HG02678 (cell line): Measurements from ENCODE around the gene RABGGTB.
"Not testable (repeated sequence)": the region's sequence is repeated elsewhere in the genome, so short reads cannot be mapped to it uniquely, and the experiment has no call there.

Experiments used
- ATAC-seq: cut with Tn5 transposase; IDR thresholded peaks from one replicate; pipeline ENCODE4 v1.9.1; 2021; ENCODE audit warnings: mild to moderate bottlenecking, moderate library complexity; ENCODE audit not compliant: unreplicated experiment

The RABGGTB gene

DNA sequence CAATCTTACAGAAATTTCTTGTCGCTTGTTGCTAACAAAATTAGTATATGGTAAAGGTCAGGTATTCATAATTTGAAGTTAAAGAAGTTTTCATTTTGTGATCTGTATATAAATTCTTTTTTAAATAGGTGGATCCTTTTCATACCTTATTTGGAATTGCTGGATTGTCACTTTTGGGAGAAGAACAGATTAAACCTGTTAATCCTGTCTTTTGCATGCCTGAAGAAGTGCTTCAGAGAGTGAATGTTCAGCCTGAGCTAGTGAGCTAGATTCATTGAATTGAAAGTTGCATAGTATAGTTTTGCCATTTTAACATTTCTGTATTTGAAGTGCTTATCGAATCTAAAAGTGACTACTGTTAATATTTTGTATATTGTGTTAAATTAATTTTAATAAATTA lies 8.3 kb downstream of the RABGGTB start:
- no peak for ATAC-seq

DNA sequence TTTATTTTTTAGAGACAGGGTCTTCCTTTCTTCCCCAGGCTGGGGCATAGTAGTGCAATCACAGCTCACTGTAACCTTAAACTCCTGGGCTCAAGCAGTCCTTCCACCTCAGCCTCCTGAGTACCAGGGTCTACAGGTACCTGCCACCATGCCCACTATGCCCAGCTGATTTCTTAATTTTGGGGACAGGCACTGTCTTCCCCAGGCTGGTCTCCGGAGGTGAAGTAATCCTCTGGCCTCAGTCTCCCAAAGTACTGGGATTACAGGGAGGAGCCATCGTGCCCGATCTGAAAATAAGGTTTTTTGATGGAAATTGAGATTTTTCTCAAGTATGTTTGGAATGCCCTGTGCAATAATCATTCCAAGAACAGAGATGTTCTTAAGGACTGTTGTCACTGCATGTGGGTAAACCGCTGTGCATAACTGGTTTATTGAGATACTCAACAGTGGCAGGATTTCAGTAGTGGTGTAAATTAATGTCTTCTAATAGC lies 9.7 kb downstream of the RABGGTB start:
- ATAC-seq: no peak

DNA sequence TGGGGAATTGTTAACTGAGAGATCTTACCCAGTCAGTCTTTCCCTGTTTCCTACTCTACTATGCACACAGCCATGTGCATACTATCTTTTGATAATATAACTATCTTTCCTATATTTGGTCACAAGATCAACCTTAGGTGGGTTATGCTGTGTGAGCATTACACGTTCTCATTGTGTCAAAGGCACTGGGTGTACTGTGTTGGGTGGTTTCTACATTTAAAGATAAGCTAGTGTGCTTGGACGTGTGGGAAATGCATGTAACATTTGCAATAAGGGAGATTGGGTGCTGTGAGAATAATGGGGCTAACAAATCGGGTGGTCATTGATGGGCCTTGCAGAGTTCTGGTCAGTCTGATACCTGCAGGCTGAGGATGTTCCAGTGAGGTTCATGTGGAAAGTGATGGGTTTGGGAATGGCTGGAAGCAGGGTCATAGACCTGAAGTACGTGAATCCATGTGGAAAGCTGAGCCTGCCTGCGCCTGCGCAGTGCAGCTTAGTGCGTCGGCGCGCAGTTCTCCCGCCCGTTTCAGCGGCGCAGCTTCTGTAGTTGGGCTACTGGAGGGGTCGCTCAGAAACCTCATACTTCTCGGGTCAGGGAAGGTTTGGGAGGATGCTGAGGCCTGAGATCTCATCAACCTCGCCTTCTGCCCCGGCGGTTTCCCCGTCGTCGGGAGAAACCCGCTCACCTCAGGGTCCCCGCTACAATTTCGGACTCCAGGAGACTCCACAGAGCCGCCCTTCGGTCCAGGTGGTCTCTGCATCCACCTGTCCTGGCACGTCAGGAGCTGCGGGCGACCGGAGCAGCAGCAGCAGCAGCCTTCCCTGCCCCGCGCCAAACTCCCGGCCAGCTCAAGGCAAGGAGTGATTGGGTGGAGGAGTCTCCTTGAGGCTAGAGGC lies 10.6 kb downstream of the RABGGTB start, which contains the start of gene MSH4:
TSS of gene MSH4 (plus strand) at position 507 of the 897 bp plus-strand sequence. CDS start at position 611, 104 bp downstream.
- no peak for ATAC-seq

DNA sequence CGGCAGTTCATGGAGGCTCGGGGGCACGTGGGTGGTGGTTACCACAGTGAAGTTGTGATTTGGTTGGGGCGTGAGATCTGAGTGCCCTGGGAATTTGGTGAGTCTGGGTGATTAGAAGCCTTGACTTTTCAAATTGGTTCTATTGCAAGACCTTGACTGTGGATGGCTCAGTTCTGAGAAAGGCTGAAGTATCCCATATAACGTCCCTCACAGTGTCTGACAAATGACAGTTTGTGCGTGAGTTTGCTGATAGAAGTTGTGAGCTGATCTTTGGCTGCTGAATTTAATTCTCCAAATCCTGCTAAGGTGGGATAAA lies 11.2 kb downstream of the RABGGTB start:
- ATAC-seq: no peak

DNA sequence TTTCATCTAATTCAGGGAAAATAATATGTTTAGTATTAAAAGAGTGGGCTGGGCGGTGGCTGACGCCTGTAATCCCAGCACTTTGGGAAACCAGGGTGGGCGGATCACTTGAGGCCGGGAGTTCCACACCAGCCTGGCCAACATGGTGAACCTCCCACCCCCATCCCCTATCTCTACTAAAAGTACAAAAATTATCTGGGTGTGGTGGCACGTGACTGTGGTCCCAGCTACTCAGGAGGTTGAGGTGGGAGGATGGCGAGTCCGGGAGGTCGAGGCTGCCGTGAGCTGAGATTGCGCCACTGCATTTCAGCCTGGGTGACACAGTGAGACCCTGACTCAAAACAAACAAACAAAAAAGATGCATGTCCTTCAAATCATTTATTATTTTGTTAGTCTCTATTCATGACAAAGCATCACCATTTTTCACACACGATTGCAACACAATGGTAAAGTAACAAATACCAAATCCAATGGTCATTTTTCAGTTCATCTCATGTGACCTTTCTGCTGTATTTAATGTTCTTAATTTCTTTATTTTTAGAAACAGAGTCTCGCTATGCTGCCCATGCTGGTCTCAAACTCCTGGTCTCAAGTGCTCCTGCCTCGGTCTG lies 11.7 kb downstream of the RABGGTB start:
- ATAC-seq: no peak

DNA sequence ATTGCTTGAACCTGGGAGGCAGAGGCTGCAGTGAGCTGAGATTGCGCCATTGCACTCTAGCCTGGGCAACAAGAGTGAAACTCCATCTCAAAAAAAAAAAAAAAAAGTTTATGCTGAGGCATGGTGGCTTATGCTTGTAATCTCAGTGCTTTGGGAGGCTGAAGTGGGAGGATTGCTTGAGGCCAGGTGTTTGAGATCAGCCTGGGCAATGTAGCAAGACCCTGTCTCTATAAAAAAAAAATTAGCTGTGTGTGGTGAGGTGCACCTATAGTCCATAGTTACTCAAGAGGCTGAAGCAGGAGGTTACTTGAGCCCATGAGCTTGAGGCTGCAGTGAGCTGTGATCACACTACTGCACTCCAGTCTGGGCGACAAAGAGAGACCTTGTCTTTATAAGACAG lies 15.4 kb downstream of the RABGGTB start:
- ATAC-seq: not testable (repeated sequence)

DNA sequence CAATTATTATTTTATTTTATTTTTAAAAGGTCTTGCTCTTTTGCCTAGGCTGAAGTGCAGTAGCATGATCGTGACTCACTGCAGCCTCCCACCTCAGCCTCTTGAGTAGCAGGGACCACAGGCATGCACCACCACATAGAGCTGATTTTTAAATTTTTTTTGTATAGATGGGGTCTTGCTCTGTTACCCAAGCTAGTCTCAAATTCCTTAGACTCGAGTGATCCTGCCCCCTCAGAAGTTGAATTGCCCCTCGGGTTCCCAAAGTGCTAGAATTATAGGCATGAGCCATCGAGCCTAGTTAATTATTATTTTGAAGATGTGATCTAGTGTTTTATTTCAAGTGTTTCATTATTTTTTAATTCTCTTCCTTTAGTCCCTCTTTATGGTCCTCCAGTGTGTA lies 22.9 kb downstream of the RABGGTB start:
- no peak for ATAC-seq

DNA sequence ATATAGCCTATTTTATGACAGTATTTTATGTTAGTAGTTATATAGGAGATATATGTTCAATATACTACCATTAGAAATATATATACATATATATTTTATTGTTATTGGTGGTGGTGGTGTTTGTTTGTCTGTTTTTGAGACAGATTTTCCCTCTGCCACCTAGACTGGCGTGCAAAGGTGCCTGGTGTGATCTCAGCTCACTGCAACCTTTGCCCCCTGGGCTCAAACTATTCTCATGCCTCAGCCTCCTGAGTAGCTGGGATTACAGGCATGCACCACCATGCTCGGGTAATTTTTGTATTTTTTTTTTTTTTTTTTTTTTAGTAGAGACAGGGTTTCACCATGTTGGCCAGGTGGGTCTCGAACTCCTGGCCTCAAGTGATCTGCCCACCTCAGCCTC lies 24.1 kb downstream of the RABGGTB start:
- ATAC-seq: not testable (repeated sequence)

DNA sequence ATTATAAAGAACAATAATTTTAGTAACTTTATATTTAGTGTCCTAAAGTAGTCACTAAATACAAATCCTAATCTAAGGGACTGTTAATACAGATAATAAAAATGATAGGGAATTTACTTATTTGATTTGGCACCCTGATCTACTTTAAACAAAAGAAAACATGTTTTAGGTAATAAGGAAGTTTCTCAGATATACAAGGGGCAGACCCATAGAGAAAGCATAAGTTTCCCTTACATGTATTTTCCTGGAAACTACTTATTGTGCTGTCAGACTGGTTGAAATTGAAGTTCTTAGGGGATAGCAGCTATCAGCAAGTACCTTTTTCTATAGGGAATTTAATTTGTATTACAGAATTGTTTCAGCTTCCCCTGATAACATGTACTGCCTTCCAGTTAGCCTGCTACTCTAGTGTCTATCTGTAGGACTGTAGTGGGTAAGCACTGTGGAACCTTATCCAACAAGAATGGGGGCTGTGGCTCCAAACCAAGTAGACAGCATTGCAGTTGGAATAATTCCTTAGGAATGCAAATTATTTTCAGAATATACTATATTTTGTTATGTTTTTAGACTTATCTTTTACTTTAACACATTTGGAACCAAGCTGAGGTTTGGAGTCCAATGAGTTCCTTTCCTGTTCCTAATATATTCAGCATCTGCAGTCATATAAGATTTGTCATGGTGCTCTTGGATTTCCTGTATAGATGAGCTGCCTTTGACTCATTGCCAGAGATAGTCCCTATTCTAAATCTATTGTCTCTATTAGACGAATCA lies 25.3 kb downstream of the RABGGTB start:
- ATAC-seq: no peak

DNA sequence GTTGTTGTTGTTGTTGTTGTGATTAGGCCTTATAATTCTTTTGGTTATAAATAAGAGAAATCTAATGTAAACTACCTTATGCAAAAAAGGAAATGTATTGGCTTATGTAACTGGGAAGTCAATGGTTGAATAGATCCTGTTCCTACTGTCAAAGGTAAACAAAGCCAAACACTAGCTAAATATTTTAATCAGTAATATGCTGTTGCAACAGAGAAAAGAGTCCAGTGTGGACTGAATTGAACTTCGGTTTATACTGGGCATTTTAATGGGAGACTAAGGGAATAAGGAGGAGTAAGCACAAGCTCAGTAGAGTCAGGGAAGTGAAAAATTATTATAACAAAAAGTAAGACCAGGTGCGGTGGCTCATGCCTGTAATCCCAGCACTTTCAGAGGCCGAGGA lies 26.0 kb downstream of the RABGGTB start:
- ATAC-seq: no peak

DNA sequence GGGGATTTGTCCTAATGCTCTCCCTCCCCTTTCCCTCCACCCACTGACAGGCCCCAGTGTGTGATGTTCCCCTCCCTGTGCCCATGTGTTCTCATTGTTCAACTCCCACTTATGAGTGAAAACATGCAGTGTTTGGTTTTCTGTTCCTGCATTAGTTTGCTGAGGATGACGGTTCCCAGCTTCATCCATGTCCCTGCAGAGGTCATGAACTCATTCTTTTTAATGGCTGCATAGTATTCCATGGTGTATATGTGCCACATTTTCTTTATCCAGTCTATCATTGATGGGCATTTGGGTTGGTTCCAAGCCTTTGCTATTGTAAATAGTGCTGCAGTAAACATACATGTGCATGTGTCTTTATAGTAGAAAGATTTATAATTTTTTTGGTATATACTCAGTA lies 37.5 kb downstream of the RABGGTB start:
- ATAC-seq: not testable (repeated sequence)

DNA sequence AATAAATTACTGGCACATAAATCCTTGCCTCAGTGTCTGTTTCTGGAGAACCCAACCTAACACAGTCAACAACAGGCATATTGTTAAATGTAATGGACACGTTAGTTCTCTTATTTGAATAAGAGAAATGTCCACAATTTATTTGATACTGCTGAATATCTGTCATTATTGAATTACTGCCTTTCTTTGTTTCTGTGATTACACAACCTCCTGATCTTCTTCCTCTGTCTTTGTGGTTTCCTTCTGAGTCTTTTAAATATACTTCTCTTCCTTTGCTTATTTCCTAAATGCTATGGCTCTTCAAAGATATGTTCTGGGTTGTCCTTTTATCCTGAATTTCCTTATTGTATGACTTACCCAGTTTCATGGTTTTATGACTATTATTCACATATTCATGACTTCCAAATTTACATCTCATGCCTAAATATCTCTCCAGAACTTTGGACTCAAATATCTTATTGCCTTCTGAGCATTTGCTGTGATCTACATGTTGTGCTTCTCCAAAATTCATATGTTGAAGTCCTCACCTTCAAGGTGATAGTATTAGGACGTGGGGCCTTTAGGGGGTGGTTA lies 50.6 kb downstream of the RABGGTB start:
- no peak for ATAC-seq

DNA sequence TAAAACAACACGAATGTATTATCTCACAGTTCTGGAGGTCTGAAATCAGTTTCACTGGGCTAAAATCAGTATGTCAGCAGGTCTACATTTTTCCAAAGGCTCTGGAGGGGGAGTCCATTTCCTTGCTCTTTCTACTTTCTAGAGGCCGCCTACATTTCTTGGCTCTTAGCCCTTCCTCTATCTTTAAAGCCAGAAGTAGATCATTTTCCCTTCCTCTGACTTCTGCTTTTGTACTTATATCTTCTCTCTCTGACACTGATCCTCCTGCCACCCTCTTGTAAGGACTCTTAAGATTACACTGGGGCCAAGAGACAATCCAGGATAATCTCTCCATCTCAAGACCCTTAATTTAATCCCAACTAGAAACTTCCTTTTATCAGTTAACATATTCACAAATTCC lies 52.0 kb downstream of the RABGGTB start:
- ATAC-seq: no peak

DNA sequence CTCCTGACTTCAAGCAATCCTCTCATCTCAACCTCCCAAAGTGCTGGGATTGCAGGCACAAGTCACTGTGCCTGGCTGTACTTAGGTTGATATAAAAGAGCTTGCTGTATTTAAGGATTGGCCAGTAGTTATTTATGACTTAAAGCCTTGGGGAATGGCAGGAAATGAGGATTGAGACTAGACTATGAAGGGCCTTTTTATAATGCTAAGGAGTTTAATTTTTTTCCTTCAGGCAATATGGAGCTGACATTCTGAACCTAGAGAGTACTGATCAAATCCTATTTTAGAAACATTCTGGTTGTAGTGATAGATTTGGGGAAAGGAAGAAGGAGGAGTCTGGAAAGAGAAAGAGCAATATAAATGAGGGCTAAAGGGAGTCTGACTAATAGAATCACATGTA lies 55.4 kb downstream of the RABGGTB start:
- no peak for ATAC-seq
